ENCODE results near the gene MRPL53.

MRPL53 gene

DNA sequence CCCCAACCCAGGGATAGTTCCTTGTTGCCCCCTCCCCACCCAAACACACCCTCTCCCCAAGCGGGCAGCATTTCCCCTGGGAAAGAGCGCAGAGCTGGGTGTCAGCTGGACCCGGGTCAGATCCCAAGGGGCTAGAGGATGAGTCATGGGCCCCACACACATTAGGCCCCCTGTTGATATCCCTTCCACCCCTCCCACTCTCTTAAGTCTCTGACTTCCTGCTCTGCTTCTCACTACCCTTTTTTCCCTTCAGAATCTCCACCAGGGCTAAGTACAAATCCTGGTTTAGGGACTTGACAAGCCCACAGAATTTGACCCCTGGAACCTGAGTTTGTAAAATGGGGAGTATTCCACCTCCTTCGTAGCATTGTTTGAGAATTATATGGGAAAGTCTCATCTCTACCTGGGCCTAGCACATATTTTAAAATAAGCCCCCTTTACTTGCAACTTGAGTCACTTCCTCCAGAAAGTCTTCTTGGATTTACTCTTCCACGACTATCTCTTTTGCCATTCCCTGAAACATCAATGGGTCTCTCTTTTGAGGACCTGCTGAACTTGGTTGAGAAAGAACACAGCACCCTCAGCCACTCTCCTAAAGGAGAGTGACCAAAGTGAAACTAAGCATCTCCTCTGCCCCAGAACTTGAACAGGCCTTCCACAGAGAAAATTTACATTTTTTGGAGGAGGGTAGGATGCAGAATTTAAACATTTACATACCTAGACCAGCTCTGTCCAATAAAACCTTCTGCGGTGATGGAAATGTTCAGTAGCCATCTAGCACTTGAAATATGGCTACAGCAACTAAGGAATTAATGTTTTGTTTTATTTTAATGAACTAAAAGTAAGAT is 35.4 kb downstream of the MRPL53 start:
- Mint-ChIP-seq H3K27ac (no peak overlapping the region), H3K4me3 (no peak overlapping the region), H3K36me3 (ENCODE audit: low read depth) (no peaks in the 10 kb centered on the region), H3K4me1 (ENCODE audit: low read depth) (peaks cover 21% of the 10 kb centered on the region), H3K27me3 (peaks cover 9% of the 10 kb centered on the region), H3K9me3 (no peaks in the 10 kb centered on the region)

DNA sequence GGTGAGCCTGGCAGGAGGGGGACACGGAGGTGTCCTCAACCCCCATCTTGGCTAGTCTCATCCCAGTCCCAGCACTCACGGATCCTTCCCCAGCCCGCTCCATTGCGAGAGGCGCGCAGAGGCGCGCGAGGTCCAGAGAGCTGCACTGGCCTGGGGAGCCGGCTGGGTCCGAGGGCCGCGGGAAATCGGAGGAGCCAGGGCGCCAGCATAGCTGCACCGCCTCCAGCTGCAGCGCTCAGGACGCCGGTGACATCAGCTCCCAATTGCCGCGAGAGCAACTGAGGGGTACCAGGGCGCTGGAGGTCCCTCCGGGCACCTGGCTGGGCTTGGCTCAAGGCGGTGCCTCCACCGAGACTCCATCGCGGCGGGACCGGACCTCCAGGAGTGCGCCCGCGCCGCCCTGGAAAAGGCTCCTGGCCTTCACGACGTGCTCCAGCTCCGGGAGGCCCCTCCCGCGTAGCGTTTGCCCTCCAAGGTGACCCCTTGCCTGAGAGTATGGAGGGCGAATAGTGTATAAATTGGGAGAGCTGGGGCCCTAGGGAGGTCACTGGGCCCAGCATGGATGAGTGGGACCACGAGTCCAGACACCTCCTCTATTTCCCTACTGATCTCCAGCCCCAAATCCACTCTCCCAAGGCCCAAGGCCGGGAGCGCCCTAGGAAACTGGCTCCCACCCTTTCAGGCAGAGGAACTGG is 36.2 kb downstream of the MRPL53 start:
- no peak overlapping the region for H3K27ac Mint-ChIP-seq

DNA sequence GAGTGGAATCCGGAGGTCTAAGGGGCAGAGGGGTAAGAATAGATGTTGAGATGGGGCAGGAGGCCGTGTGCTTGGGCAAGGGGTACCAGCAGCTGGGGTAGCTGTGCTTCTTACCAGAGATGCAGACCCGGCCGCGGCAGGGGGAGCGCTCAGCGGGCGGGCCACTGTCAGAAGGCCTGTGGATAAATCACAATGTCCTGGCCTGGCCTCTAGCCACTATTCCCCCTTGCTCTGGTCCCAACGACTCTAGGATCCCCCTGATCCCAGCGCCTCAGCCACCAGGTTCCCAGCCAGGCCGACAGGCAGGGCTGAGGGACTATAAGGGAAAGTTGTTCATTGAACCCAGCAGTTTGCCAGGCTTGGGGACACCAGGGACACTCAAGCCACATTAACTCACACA is 42.0 kb downstream of the MRPL53 start:
- Mint-ChIP-seq H3K9me3 (no peaks in the 10 kb centered on the region), H3K4me3 (no peak overlapping the region), H3K27me3 (no peaks in the 10 kb centered on the region), H3K36me3 (ENCODE audit: low read depth) (peaks cover 9% of the 10 kb centered on the region), H3K27ac (no peak overlapping the region), H3K4me1 (ENCODE audit: low read depth) (no peaks in the 10 kb centered on the region)

More for the DNA sequence above, 36.2 kb downstream of the MRPL53 start:
- Mint-ChIP-seq H3K9me3 (no peaks in the 10 kb centered on the region), H3K4me3 (no peak overlapping the region), H3K36me3 (ENCODE audit: low read depth) (no peaks in the 10 kb centered on the region), H3K27me3 (peaks cover 9% of the 10 kb centered on the region), H3K4me1 (ENCODE audit: low read depth) (peaks cover 21% of the 10 kb centered on the region)

DNA sequence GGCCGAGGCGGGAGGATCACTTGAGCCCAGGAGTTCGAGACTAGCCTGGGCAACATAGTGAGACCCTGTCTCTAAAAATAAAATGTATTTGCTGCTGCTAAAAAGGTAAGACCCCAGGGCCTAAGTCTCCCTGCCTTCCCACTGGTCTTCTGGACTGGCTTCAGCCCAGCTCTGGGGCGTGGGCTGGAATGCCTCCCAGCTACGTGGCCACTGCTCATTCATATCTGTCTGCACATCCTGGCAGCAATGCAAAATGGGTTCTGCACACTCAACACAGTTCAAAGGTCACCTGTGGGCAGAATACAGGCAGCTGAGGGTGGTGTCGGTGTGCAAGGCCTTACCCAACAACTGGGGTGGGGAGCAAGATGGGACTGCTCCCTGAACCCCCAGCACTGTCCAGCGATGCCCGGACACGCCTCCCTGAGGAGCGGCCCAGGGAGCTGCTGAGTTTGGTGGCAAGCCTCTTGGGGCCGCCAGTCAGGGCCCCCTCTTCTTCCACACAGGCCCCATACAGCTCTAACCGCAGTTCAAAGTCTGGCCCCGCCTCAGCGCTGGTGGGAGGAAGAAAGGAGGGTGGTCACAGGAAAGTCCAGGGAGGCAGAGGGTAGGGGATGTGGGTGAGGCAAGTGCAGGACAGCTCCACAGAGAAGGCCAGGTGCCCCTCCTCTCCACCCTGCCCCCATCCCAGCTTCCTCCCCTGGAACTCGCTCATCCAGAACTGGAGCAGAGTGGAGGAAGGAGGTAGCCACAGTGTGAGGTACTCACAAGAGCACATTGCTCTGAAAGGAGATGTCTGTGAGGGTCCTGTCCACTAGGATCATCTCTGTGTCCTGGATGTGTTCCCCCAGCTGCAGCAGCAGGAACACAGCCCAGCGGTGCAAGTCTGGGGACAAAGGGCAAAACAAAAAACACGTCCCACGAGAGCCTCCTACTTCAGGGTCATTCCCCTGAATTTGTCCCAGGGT is 42.7 kb downstream of the MRPL53 start:
- Mint-ChIP-seq H3K9me3 (no peaks in the 10 kb centered on the region), H3K27ac (no peak overlapping the region), H3K4me1 (ENCODE audit: low read depth) (no peaks in the 10 kb centered on the region), H3K27me3 (no peaks in the 10 kb centered on the region), H3K36me3 (ENCODE audit: low read depth) (peaks cover 14% of the 10 kb centered on the region), H3K4me3 (no peak overlapping the region)

DNA sequence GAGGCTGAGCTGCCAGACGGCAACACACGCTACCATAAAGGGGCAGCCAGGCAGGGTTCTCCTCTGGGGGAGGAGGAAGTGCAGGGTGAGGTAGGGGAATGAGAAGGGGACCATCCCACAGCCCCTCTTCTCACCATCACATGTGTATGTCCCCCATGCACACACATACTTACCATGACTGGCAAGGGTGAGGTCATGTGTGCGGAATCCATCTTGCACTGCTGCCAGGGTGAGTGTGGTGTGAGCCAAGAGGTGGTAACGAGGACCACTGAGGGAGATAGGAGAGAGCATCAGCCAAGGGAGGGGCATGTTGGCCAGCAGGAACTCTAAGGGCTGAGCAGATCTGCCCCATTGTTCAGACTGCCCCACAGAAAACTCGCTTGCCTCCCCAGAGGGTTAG is 43.8 kb downstream of the MRPL53 start:
- Mint-ChIP-seq H3K27me3 (no peaks in the 10 kb centered on the region), H3K36me3 (ENCODE audit: low read depth) (peaks cover 16% of the 10 kb centered on the region), H3K4me1 (ENCODE audit: low read depth) (no peaks in the 10 kb centered on the region), H3K9me3 (no peaks in the 10 kb centered on the region), H3K4me3 (no peak overlapping the region), H3K27ac (no peak overlapping the region)

DNA sequence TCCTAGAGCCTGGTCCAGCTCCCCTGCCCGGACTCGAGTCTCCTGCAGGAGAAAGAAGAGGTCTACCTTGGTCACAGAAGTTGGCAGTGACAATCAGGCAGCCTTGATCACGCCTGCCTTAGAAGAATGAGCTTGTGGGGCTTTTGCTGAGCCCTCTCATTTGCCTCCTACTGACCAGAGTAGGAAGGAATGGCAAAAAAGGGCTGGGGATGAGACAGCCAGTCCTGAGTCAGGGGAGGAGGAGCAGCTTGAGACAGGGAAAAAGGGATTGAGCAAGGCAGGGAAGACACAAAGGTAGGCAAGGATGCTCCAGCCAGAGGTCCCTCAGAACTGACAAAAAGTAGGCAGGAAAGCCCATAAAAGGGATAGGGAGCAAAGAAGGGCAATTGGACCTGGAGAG is 44.9 kb downstream of the MRPL53 start:
- Mint-ChIP-seq H3K27me3 (no peaks in the 10 kb centered on the region), H3K4me1 (ENCODE audit: low read depth) (peaks cover 5% of the 10 kb centered on the region), H3K36me3 (ENCODE audit: low read depth) (peaks cover 16% of the 10 kb centered on the region), H3K27ac (no peak overlapping the region), H3K9me3 (no peaks in the 10 kb centered on the region), H3K4me3 (no peak overlapping the region)

DNA sequence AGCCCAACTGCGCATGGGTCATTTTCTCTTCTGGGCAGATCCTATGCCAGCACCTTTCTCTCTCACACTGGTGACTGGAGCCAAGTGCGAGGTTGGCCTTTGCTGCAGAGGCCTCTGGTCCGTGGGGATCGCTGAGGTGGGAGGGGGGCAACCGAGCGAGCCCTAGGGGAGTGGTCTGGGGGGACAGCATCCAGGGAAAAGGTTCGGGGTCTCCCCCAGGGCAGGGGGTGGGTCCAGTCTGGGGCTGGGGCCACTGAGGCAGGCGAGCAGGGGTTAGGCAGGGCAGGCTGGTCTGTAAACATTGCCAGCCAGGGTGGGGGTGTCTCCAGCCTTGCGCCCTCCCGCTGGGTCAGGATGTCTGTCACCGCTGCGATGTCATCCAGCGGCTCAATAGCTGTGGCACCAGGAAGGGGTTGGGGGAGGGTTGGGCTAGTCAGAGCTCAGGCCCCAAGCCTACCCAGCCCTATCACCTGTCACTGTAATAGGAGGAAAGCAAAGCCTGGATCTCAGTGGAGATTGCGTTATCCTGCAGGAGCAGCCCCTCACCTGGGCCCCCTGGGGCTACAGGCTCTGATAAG is 46.2 kb downstream of the MRPL53 start:
- no peak overlapping the region for H3K27ac Mint-ChIP-seq
- no peak overlapping the region for H3K4me3 Mint-ChIP-seq
- peaks cover 16% of the 10 kb centered on the region for H3K36me3 Mint-ChIP-seq (ENCODE audit: low read depth)
- H3K9me3 Mint-ChIP-seq: no peaks in the 10 kb centered on the region
- no peaks in the 10 kb centered on the region for H3K27me3 Mint-ChIP-seq
- peaks cover 10% of the 10 kb centered on the region for H3K4me1 Mint-ChIP-seq (ENCODE audit: low read depth)

DNA sequence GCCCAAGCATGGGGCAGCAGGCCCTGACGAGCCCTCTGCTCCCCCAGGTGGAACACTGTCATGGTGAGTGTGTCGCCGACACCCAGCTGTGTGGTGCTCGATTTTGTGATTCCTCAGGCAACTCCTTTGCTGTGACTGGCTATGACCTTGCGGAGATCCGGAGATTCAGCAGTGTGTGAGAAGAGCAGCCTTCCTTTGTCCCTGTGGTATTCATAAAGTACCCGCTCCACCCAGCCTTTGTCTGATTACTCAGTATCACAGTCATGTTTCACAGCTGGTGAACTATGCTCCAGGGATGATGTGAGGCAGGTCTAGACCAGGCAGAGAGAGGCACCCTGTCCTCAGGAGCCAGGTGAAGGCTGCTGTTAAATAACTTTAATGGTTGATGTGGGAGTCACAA is 47.0 kb downstream of the MRPL53 start:
- Mint-ChIP-seq H3K27me3 (no peaks in the 10 kb centered on the region), H3K27ac (no peak overlapping the region), H3K4me3 (no peak overlapping the region), H3K36me3 (ENCODE audit: low read depth) (peaks cover 16% of the 10 kb centered on the region), H3K9me3 (no peaks in the 10 kb centered on the region), H3K4me1 (ENCODE audit: low read depth) (peaks cover 16% of the 10 kb centered on the region)

DNA sequence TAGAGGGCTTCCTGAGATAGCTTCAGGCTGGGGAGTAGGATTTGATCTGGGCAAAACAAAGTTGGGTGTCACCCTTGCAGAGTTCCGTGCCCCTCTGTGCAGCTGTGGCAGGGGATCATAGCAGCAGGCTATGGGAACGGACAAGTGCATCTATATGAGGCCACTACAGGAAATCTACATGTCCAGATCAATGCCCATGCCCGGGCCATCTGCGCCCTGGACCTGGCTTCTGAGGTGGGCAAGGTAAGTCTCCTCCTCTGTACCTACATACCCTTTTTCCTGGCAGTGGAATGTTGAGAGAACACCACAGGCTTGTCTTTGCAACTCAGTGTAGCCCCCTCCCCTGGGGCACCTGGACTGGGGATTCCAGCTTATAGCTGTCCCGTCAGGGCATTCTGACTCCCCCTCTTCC is 47.5 kb downstream of the MRPL53 start:
- H3K27me3 Mint-ChIP-seq: no peaks in the 10 kb centered on the region
- no peak overlapping the region for H3K4me3 Mint-ChIP-seq
- peaks cover 16% of the 10 kb centered on the region for H3K36me3 Mint-ChIP-seq (ENCODE audit: low read depth)
- H3K4me1 Mint-ChIP-seq (ENCODE audit: low read depth): peaks cover 21% of the 10 kb centered on the region
- no peaks in the 10 kb centered on the region for H3K9me3 Mint-ChIP-seq
- H3K27ac Mint-ChIP-seq: no peak overlapping the region

DNA sequence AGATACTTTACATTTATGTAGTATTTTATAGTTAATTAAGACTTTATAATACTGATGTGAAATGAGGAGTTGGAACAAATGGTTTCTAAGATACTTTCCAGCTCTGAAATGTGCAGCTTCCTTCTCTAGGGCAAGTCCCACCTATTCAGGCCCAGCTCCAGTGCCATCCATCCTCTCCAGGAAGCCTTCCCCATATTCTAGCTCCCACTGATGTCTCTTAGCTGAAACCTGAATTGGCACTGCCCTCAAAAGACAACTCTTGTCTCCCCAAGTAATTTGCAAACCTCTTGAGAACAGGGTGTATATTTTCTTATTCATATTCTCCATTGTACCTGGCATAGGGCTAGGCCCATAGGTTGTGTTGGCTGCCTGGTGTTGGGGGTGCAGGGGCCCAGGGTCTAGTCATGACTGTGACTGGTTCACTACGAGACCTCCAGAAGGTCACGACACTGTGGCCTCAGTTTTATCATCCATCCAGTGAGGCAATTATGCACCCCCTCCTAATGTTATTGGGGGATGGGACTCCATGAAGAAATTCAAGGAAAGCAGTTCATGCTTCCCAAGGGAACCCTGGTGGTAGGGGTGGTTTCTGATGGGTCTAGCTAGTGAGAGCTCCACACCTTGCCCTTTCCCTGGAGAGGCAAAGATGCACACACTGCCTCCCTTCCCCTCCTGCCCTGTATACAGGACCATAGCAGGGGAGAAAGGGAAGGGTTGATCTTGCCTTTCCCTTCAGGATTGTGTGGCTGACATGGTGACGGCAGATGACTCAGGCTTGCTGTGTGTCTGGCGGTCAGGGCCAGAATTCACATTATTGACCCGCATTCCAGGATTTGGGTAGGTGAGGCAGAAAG is 48.1 kb downstream of the MRPL53 start:
- H3K4me3 Mint-ChIP-seq: no peak overlapping the region
- H3K27ac Mint-ChIP-seq: no peak overlapping the region
- H3K4me1 Mint-ChIP-seq (ENCODE audit: low read depth): peaks cover 24% of the 10 kb centered on the region
- H3K36me3 Mint-ChIP-seq (ENCODE audit: low read depth): peaks cover 16% of the 10 kb centered on the region
- no peaks in the 10 kb centered on the region for H3K27me3 Mint-ChIP-seq
- no peaks in the 10 kb centered on the region for H3K9me3 Mint-ChIP-seq

DNA sequence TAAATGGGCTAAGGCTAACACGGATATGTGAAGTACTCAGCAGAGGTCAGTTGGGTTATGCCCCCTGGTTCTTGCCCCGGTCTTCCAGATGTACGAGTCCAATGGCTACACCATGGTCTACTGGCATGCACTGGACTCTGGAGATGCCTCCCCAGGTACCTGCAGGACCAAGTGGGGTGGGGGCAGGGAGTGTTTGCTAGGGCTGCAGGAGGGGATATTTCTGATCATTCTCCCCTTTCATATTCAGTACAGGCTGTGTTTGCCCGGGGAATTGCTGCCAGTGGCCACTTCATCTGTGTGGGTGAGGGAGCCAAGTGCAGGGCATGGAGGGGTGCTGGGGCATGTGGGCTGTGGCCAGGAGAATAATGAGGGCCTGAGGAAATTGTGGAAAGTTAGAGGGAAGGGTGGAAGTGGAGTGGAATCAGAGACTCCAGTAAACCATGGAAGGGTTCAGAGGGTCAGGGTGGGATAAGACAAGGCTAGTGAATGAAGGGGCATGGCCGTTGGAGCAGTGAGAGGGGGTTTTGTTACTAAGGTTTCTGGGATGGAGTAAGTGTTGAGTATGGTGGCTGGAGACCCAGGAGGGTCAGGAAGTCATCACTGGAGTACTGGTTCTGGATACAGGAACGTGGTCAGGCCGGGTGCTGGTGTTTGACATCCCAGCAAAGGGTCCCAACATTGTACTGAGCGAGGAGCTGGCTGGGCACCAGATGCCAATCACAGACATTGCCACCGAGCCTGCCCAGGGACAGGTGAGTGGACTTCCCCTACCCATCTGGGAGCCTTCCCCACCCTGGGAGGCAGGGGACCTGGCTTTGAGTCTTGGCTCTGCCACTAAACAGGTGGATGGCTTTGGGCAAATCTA is 49.0 kb downstream of the MRPL53 start:
- H3K4me3 Mint-ChIP-seq: peak overlapping the region; percentile 92
- no peaks in the 10 kb centered on the region for H3K27me3 Mint-ChIP-seq
- H3K36me3 Mint-ChIP-seq (ENCODE audit: low read depth): peaks cover 16% of the 10 kb centered on the region
- peaks cover 24% of the 10 kb centered on the region for H3K4me1 Mint-ChIP-seq (ENCODE audit: low read depth)
- H3K27ac Mint-ChIP-seq: no peak overlapping the region
- H3K9me3 Mint-ChIP-seq: no peaks in the 10 kb centered on the region
